VCaP (cell line): ENCODE data around the gene FMN2.

Experiments used
- H3K27ac ChIP-seq: fragments of 450-650 bp; 2 replicates; pipeline ENCODE4 v1.5.1; 2017
- TF ChIP-seq, protein P1 (sequence below): fragments of 450-650 bp; conservative IDR thresholded peaks from 2 replicates; pipeline ENCODE4 v1.5.1; 2017; ENCODE audit warnings: mild to moderate bottlenecking, moderate library complexity

The FMN2 gene

GRCh38 chr1:240193679-240194078, 102.0 kb downstream of the FMN2 start:
- H3K27ac ChIP-seq = no peak overlapping the region
- TF ChIP-seq, protein P1, sequence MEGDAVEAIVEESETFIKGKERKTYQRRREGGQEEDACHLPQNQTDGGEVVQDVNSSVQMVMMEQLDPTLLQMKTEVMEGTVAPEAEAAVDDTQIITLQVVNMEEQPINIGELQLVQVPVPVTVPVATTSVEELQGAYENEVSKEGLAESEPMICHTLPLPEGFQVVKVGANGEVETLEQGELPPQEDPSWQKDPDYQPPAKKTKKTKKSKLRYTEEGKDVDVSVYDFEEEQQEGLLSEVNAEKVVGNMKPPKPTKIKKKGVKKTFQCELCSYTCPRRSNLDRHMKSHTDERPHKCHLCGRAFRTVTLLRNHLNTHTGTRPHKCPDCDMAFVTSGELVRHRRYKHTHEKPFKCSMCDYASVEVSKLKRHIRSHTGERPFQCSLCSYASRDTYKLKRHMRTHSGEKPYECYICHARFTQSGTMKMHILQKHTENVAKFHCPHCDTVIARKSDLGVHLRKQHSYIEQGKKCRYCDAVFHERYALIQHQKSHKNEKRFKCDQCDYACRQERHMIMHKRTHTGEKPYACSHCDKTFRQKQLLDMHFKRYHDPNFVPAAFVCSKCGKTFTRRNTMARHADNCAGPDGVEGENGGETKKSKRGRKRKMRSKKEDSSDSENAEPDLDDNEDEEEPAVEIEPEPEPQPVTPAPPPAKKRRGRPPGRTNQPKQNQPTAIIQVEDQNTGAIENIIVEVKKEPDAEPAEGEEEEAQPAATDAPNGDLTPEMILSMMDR = no peak

GRCh38 chr1:240194120-240194519, 102.4 kb downstream of the FMN2 start:
- H3K27ac ChIP-seq = no peak overlapping the region
- TF ChIP-seq, protein P1 = no peak

- TF ChIP-seq, protein P1 = no peak
- H3K27ac ChIP-seq = no peak overlapping the region
Measured at GRCh38 chr1:240198376-240198775, 106.7 kb downstream of the FMN2 start.

- TF ChIP-seq, protein P1 = no peak
- no peak overlapping the region for H3K27ac ChIP-seq
Measured at GRCh38 chr1:240199758-240200645, 108.3 kb downstream of the FMN2 start.

DNA sequence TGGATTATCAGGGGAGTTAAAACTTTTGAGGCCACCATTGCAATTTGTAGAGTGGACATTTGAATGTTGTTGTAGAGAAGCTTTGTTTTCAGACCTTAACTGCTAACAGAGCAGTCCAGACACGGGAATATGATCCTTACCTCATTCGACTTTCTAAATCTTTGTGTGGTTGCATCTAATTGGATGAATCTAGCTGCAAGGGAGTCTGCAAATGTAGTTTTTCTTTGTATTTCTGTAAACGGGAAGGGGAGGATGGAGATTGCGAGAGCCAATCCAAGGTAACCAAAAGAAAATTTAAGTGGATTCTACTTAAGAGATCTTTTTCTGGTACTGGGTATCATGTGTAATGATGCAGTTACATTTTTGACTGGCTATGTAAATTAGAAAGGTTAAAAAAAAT, 110.2 kb downstream of the FMN2 start:
- TF ChIP-seq, protein P1 = no peak

GRCh38 chr1:240207073-240207709, 115.5 kb downstream of the FMN2 start:
- no peak overlapping the region for H3K27ac ChIP-seq
- TF ChIP-seq, protein P1 = no peak

More for the DNA sequence above, 110.2 kb downstream of the FMN2 start:
- H3K27ac ChIP-seq = no peak overlapping the region

GRCh38 chr1:240210026-240210425, 118.3 kb downstream of the FMN2 start:
- TF ChIP-seq, protein P1 = no peak

More at GRCh38 chr1:240210026-240210425, 118.3 kb downstream of the FMN2 start:
- no peak overlapping the region for H3K27ac ChIP-seq
